ENCODE measurements around the gene TMEM256.
A peak's percentile ranks its signal among the peaks of the same experiment; 100 is the strongest.

TMEM256 gene

DNA sequence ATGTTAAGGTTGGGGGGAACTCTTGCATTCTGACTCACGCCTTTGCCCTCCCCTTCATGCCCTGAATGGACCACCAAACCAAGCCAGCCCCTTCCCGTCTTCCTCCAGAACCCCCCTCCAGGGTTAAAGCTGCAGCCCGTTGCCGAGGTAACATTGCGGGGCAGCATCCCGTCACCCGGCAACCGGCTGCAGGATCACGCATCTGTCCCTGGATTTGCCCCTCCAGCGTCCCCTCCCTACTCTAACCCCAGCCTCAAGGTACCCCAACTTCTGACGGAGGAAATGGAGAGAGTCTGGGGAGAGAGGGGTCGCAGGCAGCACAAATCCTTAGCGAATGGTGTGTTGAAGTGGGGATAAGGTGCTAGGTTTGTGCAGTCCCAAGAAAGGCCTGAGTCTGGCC lies 3.2 kb upstream of the TMEM256 start:
- no peak for DNase-seq

DNA sequence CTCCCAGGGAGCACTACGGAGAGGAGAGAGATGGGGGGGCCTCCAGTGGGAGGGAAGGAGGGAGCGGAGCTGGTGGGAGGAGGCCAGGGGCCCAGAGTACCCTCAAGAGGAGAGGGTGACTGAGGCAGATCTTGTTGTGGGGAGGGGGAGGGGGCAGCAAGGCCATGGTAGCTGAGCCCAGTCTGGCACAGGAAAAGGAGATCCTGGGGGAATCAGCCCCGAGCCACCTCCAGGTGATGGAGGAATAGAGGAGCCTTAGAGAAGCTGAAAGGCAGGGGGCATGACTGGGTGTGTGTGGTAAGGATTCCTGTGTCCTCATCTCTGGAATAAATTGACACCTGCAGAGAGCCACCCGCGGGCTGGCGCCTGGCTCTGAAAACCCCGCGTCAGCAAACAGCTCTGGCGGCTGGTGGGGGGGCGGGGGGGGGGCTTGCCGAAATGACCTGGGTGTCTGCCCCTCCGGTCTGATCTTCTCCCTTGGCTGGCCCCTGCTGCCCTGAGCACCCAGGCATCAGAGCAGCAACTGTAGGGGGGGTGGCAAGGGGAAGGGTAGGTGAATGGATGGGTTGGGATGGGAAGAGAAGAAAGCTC lies 2.4 kb upstream of the TMEM256 start:
- no peak for DNase-seq

DNA sequence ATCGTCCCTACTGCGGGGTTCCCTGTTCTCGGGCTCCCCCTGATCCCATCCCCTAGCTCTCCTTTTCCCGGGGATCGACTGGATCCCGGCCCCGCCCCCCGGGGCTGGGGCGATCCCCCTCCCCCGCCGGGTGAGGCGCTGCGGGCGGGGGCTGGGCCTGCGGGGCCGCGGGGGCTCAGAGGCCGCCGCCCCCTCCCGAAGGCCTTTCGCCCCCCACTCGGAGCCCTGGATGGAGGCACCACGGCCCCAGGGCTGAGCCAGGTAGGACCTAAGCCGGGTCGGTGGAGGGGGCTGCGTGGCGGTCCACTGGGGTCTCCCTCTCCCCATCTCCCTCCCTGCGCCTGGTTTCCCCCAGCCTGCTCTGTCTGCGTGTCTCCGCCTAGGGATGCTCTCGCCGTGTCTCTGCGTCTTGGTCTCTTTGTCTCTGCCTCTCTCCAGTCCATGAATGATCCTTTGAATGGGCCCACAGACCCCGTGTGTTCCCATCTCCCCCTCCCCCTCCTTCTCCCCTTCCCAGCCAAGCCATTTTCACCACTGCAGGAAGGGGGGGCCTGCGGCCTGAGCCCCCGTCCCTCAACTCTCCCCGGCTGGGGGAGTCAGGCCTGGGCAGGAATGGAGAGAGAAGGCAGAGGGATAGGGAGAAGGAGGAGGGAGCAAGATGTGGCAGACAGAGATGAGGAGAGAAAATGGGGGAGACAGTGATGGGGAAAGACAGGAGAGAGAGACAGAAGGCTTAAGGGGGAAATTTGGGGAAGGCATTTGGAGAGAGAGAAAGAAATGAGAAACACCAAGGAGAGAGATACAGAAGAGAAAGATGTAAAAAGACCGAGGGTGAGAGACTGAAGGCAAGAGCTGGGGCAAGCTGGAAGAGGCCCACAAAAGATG lies 1.7 kb upstream of the TMEM256 start:
- no peak for DNase-seq

DNA sequence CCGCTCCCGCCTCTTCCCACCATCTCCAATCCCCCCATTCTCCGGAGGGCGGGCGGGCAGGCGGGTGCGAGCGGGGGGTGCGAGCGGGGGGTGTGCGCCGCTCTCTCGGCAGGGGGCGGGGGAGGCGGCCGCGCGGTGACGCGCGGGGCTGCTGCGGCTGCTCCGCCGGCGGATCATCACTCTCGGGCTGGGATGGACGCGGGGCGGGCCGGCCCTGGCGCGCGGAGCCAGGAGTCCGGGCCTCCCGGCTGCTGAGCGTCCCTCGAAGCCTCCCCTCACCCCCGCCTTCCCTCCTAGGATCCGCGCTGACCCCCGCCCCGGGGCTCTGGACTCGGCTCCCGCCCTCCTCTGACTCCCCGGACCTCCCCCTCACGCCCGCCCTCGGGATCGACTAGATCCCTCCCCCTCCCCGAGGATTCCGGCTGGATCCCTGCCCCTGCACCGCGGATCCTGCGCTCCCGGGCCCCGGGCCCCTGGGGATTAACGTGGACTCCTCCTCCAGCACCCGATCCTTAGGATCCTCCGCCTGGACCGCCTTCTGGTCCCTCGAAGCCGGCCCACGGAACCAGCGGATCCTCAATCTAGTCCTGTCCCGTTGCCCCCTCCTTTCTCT lies 946 bp upstream of the TMEM256 start:
- DNase-seq: no peak

DNA sequence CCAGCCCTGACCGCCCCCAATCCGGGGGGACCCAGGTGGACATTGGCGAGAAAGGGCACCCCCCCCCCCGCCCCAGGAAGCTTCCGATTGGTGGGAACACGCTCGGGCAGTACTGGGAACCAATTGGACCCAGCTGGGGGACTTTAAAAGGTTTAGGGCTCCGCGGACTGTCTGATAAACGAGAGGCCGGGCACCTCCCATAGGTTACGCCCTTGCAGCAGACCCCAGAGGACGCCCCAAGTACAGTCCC lies 245 bp downstream of the TMEM256 start:
- peak; percentile 84 for DNase-seq

DNA sequence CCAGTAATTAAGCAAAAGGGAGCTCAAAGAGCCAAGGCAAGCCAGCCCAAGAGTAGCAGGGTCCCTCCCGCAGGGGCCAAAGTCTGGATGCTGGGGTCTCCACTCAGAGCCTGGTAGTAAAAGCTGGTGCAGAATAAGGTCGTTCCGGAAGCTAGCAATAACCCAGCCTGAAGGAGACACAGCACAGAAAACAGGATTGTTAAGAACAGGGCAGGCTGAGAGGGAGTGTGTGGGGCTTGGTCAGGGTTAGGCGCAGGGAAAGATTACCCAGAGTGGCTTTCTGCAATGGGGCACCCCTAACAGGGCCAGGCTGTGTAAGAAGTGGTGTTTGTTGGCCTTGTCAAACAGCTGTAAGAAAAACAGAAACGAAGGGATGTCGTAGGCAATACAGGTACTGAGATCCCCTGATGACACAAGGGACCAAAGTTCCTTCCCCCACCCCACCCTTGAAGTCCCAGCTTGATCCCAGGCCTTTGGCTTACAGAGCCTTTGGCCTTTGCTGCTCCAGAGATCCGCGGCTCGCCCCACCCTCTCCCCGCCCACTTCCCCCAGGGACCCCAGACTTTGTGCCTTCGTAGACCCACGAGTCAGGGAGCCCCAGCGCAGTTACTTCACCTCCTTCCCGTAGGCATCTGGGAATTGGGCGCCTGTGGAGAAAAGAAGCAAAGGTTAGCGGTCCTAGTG lies 712 bp downstream of the TMEM256 start:
- peak; percentile 9 for DNase-seq

DNA sequence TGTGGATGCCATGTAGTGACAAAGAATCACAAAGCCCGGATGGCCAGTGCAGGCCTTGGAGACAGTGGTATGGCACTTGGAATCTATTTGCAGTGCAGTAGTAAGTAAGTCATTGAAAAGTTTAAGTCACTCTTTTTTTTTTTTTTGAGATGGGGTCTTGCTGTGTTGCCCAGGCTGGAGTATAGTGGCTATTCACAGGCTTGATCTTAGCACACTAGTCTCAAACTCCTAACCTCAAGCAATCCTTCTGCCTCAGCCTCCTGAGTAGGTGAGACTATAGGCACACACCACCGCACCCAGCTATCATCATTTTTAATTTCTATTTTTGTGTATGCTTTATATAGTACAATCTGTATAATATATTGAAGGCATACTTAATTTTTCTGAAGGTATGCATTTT lies 5.3 kb downstream of the TMEM256 start:
- no peak for DNase-seq

DNA sequence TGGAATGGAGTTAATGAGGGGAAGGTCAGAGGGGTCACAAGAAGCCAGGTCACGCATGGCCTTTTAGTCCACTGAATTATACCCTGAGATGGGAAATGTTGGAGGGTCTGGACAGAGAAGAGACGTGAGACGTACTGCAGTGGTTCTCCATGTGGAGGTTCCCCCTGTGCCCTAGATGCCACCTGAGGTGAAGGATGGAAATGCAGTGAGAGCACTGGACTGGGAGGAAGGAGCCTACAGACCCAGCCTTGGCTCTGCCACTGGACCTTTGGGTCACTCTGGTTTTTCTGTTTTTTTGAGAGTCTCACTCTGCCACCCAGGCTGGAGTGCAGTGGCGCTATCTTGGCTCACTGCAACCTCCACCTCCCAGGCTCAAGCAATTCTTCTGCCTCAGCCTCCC lies 7.8 kb downstream of the TMEM256 start:
- DNase-seq: peak; percentile 23

DNA sequence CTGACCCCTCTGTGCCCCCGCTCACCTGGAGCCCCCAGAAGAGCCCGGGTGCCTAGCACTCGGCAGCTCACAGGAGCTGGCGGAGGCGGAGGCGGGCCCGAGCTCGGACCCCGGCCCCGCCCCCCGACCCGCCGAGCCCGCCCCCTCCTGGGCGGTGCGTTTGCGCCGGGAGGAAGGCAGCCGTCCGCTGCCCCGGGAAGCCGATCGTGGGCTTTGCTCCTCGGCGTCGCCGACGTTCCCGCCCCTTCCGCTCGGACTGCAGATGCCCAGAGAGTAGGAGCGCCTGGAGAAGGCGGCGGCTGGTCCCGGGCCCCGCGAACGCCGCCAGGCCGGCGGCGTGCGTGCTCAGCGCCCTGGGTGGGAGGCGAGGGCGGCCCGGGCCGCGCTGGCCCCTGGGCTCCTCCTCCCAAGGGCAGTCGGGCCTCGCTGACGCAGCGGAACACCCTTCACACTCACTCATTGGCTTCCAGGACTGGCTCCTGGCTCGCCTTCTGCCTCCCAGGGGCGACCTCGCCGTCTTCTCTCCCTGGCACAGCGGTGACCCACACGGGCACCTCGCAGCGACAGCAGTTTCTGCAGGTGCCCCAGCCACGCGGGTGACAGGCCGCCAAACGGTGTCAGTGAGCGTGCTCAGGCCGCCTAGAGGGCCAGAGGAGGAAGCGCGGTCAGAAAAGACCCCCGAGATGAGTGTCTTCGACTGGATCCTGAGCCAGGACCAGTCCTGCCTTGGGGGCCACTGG lies 9.3 kb downstream of the TMEM256 start, which contains the start of gene PLSCR3:
Gene PLSCR3, minus strand, starts transcription at position 74 of the 740 bp plus-strand sequence. CDS start 415 bp downstream, outside the sequence.
- DNase-seq: peak; percentile 81

DNA sequence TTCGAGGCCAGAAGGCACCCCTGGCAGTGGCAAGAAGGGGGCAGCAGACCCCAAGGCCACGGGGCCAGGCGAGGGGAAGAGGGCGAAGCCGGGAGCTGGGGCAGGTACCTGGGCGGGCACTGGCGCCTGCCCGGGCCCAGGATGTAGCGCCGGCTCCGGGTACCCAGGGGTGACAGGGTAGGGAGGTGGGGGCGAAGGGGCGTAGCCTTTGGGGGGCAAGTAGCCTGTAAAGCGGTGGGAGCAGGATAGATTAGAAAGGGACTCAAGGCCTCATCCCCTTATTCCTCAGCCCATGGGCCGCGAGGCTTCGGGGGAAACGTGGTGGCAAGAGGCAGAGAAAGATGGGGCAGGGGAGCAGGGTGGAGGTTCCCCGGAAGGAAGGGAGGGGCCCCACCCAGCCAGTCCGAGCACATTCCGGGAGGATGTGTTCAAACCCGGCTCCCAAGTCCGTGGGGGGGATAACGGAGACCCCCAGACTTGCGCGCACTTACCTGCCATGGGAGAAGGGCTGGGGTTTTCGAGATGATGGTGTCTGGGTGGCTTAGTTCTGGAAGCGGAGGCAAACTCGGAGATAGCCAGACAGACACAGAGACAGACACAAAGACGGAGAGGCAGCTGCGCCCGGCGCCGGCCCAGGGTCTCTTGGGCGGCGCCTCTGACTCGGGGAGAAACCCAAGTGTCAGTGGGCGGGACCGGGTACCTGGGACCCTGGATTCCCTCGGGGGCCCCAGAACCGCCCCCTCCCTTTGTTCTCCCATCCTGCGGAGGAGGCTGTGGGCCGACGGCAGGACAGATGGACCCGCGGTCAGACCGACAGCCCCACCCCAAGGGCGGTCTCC lies 10.1 kb downstream of the TMEM256 start:
- DNase-seq: peak; percentile 9

DNA sequence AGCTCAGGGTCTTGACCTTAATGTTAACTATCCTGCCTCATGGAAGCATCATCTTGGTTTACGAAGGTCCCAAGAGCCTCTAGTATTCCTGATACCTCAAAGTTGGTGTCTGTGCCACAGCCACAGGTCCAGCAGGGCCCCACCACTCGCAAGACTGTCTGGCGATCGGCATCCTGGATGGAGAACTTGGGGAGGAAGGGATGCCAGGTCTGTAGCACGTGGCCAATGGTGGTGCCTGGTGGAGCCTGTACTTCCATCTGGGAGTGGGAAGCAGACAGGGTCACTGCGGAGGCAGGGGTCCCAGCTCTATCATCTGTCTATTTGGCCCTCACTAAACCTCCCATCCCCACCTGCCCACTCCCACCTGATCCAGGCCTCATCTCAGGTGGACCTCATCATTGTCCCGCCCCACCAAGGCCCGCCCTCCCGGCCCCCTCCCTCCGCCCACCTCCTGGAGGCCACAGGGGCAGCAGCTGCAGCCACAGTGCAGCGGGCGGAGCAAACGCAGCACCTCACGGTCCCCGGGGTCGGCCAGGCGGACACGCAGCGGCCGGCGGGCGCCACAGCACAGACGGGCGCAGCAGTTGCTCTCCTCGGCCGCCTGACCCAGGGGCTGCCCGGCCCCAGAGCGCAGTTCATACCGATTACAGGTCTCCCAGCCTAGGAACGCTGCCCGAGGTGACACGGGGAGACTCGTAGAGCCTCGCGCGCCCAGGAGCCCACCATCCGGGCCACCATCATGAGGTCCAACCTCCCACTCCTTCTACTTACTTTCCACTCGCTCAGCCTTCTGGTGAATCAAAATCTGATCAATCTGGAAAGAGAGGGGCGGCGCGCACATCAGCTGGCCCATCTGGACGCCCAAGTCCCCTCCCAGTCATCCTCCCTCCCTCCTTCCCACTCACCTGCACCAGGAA lies 10.9 kb downstream of the TMEM256 start:
- no peak for DNase-seq

DNA sequence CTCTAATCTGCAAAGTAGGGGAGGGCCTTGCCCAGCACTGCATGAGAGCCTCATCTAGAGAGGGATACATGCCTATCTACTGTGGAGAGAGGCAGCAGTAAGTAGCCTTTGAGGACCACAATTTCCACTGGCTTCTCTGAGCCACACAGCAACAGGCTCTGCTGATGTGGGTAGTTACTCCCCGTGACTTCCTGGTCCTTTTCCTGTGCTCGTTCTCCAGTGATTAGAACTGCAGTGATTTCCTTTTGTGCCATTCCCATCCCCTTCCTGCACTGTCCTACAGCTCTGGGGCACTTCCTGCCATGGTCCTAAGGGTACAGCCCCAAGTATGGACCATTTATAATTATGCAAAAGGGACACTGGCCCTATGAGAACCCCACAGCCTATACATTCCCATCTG lies 12.6 kb downstream of the TMEM256 start:
- DNase-seq: no peak

DNA sequence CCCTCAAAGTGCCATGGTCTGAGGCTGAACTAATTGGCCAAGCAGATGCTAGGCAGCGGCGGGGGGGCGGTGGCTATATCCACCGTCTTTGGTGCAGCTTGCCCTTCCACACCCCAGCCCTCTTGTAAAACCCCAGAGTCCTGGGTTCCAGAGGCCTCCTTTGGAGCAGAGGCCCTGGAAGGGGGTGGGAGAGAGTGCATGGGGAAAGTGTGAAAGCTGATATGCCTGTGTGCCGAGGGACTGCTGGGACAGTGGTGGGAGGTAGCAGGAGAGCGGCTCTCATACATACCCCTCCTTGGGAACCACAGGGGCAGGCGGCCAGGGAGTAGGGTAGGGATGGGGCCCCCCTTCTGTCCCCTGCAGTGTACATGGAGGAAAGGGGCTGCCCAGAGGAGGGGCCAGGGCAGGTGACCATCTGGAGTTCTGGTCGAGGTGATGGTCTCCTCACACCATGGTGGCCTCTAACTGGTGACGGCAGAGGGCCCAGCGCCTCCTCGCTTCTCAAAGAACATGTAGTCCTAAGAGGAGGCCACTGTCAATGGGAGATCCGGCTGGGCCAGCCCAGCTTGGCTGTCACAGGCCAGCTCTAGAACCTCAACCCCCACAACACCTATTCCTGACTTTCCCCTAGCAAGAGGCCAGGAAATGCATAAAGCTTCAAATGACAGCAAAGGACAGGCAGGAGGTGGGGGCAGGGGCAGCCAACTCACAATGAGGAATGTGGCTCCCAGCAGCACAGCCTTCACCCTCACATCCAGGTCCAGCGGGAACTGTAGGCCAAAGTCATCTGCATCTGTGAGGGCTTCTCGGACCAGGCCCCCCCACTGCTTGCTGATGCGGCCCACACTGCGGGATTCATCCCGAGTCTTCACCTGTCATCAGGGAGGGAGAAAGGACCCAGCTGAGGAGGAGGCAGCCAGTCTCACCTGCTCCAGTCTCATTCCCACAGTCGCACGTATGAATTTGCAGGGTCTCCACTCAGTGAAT lies 13.7 kb downstream of the TMEM256 start:
- DNase-seq: no peak

DNA sequence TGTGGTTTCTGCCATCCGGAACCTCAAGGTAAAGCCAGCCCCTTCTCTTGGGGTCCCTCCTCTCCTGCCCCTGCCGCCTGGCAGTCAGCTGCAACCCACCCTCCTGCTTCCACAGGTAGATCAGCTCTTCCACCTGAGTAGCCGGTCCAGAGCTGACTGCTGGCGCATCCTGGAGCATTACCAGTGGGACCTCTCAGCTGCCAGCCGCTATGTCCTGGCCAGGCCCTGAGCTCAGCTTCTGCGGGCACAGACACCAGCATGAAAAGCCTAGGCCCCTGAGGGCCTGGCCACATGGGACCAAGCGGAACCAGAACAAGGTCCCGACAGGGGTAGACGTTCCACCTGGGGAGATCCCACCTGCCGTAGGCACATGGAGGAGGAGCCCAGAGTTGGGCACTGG lies 15.0 kb downstream of the TMEM256 start:
- no peak for DNase-seq

DNA sequence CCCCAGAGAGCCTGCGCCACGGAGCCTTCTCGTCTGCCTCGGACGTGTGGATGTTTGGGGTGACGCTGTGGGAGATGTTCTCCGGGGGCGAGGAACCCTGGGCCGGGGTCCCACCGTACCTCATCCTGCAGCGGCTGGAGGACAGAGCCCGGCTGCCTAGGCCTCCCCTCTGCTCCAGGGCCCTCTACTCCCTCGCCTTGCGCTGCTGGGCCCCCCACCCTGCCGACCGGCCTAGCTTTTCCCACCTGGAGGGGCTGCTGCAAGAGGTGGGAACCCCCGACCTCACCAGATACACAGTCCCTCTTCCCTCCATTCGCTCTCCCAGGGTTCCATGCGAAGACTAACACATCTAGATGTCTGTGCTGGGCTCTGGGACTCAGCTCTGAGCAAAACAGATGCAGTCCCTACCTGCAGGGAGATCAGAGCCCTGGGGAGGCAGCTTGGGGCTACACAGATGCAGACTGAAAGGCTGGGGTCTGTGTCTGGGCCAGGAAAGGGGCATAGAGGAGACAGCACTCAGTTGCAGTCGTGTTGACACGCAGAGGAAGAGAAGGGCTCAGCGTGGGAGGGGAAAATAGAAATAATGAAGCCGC lies 19.3 kb downstream of the TMEM256 start:
- no peak for DNase-seq

DNA sequence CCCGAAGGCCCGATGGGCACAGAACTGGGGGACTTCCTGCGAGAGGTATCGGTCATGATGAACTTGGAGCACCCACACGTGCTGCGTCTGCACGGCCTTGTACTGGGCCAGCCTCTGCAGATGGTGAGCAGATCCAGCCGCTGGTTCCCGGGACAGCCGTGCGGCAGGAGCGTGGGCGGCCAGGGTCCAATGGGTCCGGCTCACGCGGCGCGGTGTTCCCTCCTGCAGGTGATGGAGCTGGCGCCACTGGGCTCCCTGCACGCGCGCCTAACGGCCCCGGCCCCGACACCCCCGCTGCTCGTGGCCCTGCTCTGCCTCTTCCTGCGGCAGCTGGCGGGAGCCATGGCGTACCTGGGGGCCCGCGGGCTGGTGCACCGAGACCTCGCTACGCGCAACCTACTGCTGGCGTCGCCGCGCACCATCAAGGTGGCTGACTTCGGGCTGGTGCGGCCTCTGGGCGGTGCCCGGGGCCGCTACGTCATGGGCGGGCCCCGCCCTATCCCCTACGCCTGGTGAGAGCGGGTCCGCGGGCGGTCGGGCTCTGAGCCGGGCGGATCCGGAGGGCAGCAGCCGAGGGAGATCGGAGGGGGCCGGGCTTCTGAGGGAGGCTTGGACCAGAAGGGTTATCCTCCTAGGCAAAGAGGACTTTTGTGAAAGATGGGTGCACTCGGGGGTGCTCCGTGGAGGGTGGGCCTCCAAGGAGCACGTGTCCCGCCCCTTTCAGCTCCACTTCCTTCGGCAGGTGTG lies 20.0 kb downstream of the TMEM256 start:
- peak; percentile 25 for DNase-seq

DNA sequence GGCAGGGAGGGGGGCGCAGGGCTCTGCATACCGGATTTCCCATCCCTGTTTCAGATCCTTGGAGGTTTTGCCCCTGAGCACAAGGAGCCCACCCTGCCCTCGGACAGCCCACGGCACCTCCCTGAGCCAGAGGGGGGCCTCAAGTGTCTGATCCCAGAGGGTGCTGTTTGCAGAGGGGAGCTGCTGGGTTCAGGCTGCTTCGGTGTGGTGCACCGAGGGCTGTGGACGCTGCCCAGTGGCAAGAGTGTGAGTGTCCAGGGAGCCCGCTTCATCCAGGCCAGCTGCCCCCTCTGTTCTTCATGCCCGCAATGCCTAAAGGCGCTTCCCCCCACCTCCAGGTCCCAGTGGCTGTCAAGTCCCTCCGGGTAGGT lies 20.5 kb downstream of the TMEM256 start:
- no peak for DNase-seq

DNA sequence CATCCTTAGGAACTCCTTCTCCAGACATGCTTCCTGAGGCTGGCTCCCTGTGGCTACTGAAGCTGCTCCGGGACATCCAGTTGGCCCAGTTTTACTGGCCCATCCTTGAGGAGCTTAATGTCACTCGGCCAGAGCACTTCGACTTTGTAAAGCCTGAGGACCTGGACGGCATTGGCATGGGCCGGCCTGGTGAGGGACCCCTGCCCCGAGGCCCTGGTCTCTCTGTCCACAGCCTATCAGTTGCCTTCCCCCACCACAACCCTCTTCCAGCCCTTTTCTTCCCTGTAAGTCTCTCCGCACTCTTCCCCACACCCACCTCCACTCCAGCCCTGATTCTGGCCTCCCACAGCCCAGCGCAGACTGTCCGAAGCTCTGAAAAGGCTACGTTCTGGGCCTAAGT lies 21.0 kb downstream of the TMEM256 start:
- DNase-seq: no peak

All from hematopoietic multipotent progenitor cell treated with erythropoietin and hydrocortisone succinate and interleukin-3 and kit ligand, for 8 days (in vitro differentiated cells).